SKM-1 treated with dmso at 0.1 percent for 144 hours (cell line): ENCODE data around the gene SCARB1.
"Not testable (repeated sequence)": the region's sequence is repeated elsewhere in the genome, so short reads cannot be mapped to it uniquely, and the experiment has no call there.

Experiments
- DNase-seq: peaks from one replicate; lab custom pipeline; 2025; ENCODE audit not compliant: unreplicated experiment; lab: John Stamatoyannopoulos, UW

The SCARB1 gene, protein sequence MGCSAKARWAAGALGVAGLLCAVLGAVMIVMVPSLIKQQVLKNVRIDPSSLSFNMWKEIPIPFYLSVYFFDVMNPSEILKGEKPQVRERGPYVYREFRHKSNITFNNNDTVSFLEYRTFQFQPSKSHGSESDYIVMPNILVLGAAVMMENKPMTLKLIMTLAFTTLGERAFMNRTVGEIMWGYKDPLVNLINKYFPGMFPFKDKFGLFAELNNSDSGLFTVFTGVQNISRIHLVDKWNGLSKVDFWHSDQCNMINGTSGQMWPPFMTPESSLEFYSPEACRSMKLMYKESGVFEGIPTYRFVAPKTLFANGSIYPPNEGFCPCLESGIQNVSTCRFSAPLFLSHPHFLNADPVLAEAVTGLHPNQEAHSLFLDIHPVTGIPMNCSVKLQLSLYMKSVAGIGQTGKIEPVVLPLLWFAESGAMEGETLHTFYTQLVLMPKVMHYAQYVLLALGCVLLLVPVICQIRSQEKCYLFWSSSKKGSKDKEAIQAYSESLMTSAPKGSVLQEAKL

DNA sequence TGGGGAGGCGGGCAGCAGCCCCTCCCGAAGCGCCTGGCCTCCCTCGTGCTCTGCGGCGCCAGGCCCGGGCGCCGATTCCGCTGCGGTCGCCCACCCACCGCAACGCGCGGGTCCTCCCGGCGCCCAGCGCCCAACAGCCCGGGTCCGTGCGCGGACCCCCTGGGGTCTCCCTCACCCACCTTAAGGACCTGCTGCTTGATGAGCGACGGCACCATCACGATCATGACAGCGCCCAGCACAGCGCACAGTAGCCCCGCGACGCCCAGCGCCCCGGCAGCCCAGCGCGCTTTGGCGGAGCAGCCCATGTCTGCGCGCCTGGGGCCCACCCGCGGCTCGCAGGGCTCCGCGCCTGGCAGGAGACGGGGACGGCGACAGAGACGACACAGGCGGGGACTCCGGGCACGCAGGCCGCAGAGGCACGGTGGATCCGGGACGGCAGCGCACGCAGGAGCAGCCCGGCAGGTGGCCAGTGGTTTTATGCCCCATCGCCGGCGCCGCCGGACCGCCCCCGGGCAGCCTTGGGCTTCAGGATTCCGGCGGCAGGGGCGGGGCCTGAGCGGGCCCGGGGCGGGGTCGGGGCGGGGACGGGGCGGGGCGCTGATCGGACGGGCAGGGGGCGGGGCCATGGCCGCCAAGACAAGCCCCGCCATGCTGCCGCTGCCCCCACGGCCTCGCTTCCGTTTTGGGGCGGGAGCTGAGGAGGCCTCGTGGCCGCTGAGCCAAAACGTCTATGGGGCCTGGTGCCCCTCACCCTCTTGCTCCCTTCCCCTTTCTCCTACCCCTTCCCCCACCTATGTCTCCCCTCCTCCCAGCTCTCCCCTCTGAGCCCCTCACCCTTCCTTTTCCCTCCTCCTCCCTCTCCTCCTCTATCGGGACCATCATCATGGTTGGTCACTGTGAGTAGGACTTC, at the start of gene SCARB1:
Gene SCARB1, minus strand, starts transcription at position 449 of the 910 bp plus-strand sequence. Its CDS starts 144 bp downstream, at position 305.
- peak; percentile 37 for DNase-seq

DNA sequence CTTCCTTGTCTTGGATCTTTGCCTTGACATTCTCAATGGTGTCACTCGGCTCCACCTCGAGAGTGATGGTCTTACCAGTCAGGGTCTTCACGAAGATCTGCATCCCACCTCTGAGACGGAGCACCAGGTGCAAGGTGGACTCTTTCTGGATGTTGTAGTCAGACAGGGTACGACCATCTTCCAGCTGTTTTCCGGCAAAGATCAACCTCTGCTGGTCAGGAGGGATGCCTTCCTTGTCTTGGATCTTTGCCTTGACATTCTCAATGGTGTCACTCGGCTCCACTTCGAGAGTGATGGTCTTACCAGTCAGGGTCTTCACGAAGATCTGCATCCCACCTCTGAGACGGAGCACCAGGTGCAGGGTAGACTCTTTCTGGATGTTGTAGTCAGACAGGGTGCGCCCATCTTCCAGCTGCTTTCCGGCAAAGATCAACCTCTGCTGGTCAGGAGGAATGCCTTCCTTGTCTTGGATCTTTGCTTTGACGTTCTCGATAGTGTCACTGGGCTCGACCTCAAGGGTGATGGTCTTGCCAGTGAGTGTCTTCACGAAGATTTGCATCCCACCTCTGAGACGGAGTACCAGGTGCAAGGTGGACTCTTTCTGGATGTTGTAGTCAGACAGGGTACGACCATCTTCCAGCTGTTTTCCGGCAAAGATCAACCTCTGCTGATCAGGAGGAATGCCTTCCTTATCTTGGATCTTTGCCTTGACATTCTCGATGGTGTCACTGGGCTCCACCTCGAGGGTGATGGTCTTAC, 49.0 kb upstream of the SCARB1 start:
- not testable (repeated sequence) for DNase-seq

DNA sequence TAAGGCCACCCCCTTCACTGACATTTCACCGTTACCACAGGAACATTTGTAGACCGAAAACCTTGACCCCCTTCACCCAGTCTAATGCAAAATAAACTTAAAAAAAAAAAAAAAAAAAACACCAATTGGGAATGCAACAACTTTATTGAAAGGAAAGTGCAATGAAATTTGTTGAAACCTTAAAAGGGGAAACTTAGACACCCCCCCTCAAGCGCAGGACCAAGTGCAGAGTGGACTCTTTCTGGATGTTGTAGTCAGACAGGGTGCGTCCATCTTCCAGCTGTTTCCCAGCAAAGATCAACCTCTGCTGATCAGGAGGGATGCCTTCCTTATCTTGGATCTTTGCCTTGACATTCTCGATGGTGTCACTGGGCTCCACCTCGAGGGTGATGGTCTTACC, 47.9 kb upstream of the SCARB1 start:
- not testable (repeated sequence) for DNase-seq

DNA sequence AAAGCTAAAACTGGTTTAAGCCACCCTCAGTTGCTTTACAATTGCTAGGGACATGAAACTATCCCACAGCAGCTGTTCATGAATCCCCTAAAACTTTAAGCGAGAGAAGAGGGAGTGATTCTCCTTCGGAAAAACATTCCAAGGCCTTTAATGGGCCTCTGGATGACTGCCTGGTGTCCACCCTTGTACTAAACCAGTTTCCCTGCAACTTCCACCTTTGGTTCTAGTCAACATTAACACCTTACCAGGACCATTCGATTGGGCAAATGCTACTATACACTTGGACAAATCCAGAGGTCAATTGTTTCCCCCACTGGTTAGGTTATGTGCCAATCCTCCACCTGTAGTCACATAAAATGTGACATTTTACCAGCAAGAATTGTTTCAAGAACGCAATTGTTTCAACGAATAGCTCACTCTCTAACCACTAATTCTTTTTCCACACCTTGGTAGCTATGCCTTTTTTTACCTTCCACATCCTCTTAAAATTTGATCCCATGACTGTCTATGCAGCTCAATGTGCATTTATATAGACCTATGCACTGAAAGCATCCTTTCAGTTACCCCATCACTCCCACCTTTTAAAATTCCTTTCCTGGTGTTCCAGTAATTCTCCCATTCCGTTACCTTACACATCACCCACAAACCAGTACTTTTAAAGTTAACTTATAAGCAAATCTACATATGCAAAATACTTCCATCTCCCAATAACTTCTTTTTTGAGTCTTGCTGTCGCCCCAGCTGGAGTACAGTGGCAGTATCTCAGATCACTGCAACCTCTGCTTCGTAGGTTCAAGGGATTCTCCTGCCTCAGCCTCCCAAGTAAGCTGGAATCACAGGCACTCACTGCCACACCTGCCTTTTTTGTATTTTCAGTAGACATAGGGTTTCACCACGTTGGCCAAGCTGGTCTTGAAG, 47.2 kb upstream of the SCARB1 start:
- DNase-seq: no peak

DNA sequence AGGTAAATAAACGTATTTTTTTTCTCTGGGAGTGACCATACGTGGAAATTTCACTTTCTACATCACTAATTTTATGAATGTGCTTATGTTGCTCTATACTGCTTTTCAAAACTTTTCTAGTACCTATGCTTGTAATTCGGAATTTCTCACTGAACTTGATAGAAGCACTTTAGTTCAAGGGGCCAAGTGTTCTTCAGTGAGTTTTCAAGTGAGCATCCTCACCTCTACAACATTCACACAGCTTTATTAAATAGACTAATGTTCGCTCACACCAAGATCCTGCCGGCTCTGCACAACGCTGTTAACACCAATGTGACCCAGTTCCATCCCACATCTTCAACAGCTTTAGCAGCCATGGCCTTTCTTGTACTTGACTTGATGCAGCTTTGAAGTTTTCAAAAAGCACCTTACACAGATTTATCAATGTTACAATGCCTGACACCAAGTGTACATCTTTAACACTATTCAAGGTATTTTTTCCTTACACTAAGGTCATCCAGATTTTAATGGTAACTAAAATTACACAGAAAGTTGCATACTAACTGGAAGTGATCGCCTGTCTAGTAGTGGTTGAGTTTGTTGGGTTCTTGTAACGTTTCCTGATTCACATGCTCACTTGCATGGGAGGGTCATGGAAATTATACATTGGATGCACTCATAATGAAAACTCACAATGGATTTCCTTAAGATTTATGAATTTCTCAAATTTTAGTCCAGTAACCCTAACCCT, 46.3 kb upstream of the SCARB1 start:
- DNase-seq: no peak

DNA sequence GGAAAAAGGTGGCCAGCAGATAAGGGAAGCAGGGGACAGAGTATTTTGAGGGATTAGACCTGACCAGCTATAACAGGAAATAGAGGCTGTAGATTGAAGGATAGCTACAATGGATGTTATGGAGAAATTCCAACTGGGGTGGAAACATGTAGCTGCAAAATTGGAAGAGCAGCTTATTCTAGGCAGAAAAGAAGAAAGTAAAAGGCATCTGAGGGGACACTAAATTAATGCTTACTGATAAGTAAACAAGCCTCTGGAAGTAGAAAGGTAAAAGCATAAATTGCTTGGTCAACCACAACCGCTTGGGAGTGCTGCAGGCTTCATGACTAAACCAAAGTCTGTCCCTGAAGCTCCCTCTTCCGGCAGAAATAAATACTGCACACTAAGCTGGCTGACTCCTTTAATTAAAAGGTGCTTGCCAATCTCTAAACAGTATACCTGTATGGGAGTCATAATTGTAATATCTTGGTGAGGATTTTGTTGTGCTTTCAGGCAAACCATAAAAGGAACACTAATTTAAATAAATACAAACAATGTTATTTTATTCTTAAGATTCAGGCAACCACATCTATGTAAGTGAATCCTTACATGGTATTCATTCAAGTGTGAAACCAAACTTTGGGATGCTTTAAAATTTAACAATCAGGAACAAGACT, 43.1 kb upstream of the SCARB1 start:
- no peak for DNase-seq

DNA sequence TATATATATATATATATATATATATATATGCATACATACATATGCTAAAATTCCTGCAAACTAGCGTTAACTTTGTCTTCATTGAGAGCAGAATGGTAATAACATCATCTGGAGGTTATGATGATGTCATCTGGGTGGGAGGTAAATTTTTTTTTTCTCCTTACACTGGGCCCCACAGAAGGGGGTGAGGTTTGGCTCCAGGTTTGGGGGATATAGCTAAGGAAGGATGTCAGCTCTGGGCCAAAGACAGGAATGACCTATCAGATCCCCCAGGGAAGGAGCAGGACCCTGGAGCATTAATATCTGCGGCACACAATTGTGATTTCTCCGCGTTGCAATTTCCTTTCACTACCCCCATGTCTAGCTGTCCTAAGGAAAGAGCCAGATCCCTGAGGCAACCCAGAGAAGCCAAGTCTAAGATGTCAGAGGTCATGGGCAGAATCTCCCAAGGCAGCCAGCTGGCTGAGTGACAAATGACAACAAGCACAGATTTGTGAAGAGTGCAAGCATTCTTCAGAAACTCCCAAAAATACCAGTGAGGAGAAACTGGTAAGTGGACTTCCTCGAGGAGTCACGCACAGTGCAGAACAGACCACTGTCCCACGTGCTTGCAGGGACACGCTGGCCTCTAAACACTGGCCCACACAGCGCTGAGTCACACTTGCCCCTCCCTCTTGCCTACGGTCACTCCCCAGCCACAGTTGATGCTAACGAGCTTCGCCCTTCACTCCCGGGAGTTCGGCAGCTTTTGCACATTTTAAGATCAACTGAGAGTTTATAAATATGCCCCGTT, 40.8 kb upstream of the SCARB1 start:
- DNase-seq: no peak

DNA sequence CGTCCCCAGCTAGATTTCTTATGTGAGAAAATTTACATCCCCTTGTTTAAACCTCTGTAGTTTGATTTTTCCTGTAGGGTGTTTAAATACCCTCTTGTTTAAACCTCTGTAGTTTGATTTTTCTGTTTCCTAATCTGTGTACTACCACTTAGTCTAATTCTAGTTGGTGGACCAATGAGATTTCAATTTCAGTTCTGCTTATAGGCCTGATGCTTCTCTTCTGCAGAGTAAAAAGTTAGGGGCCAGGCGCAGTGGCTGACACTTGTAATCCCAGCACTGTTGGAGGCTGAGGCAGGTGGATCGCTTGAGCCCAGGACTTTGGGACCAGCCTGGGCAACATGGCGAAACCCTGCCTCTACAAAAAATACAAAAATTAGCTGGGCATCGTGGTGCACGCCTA, 39.3 kb upstream of the SCARB1 start:
- no peak for DNase-seq

DNA sequence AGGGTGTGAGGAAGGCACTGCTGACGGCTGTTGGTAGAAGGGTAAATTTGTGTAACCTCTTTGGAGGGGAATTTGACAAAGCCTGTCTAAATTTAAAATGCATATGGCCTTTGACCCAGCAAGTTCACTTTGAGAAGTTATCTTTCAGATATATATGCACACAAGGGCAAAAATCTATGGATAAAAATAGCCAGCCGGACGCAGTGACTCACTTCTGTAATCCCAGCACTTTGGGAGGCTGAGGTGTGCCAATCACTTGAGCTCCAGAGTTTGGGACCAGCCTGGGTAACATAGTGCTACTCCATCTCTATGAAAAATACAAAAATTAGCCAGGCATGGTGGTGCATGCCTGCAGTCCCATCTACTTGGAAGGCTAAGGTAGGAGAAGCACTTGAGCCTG, 37.3 kb upstream of the SCARB1 start:
- no peak for DNase-seq

DNA sequence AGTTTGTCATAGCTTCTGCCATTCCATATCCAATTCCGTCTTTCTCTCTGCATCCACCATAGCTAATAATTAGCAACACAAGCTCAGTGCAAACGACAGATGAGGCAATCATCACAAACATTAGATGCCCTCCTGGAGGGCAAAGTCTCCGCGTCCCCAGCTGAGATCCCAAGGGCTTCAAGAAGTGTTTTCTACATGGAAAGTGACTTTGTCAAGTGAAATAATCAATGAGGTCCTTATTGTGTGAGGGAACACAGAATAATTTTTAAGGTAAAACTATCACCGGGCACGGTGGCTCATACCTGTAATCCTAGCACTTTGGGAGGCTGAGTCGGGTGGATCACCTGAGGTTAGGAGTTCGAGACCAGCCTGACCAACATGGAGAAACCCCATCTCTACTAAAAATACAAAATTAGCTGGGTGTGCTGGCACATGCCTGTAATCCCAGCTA, 36.7 kb upstream of the SCARB1 start:
- DNase-seq: not testable (repeated sequence)

DNA sequence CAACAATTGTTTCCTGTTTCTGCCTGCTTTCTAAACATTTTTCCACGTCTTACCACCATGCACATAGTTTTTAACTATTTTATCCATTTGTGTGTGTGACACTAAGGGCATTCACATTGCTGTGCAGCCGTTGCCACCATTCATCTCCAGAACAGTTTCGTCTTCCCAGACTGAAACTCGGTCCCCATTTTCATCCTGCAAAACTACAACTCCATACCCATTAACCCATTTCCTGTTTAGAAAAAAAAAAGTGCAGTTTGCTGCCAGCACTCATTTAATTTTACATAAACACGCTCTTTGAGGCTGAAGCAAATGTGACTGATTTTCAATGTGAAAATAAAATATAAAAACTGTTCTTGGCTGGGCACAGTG, 35.2 kb upstream of the SCARB1 start:
- no peak for DNase-seq

DNA sequence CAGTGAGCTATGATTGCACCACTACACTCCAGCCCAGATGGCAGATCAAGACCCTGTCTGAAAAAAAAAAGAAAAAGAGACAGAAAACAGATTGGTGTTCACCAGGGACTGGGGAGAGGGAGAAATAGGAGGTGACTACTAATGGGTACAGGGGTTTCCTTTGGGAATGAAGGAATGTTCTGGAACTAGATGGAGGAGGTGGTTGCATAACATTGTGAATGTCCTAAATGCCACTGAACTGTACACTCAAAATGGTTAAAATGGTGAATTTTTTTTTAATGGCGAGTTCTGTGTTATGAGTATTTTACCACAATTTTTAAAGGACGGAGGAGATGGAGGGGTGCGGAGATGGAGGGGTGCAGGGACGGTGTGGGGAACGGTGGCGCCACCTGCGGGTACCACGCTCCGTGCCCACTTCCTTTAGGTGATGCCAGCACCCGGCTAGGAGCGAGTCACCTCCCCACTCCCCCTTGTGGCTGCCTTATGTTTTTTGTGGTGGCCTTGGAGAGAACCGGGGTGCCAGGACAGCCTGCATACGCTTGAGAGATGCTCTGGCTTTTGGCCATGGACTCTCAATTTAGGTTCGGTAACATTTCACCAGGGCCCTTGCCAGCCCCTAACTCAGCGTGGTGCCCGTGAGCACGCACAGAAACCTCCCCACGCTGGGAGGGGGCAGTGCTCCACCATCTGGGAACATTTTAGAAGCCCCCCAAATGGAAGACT, 34.7 kb upstream of the SCARB1 start:
- peak; percentile 29 for DNase-seq

DNA sequence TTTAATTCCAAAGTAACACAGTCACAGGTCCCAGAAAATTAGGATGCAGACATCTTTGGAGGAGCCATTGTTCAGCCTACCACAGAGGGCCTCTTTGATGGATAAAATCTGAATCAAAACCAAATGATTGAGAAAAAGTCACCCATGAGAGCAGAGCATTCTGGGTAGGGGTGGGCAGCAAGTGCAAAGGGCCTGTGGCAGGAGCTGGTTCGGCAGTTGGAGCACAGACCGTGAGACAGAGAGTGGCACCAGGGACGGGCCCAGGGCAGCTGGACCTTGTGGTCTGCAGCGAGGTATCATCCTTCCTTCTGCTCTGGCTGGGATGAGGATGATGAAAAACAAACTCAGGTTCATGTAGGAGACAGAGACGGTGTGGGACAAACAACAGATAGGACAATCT, 32.8 kb upstream of the SCARB1 start:
- DNase-seq: no peak

DNA sequence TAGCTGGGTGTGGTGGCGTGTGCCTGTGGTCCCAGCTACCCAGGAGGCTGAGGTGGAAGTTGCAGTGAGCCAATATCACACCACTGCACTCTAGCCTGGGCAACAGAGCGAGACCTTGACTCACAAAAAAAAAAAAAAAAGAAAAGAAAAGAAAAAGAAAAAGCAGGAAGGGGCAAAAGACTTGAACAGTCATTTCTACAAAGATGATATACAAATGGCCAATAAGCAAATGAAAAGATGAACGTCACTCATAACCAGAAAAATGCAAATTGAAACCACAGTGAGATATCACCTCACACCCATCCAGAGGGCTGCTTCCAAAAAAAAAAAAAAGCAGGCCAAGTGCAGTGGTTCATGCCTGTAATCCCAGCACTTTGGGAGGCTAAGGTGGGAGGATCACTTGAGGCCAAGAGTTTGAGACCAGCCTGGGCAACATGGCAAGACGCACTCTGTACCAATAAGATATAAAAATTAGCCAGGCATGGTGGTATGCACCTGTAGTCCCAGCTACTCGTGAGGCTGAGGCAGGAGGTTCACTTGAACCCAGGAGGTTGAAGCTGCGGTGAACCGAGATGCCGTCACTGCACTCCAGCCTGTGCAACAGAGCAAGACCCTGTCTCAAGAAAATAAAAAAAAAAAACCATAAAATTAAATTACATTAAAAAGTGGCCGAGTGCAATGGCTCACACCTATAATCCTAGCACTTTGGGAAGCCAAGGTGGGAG, 30.3 kb upstream of the SCARB1 start:
- no peak for DNase-seq

DNA sequence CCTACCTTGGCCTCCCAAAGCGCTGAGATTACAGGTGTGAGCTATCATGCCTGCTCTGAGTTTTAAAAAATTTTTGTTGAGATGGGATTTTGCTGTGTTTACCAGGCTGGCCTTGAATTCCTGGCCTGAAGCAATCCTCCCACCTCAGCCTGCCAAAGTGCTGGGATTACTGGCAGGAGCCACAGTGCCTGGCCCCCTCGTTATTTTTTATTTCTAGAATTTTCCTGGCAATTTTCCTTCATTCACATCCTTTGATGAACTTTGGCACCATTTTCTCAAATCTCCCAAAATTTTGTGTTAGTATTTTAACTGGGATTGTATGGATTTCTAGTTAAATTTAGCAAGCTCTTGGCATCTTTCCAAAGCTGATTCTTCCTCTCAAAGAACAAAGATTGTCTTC, 24.6 kb upstream of the SCARB1 start:
- DNase-seq: no peak

DNA sequence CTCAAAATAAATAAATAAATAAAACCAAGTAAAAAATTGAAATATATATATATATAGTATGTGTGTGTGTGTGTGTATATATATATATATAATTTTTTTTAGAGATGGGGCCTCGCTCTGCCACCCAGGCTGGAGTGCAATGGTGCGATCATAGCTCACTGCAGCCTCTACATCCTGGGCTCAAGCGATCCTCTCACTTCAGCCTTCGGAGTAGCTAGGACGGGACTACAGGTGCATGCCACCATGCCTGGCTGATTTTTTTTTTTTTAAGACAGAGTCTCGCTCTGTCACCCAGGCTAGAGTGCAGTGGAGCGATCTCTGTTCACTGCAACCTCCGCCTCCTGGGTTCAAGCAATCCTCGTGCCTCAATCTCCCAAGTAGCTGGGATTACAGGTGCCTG, 24.1 kb upstream of the SCARB1 start:
- DNase-seq: not testable (repeated sequence)
